DOHH2 (cell line): ENCODE data around the gene MSI1.
A peak's percentile ranks its signal among the peaks of the same experiment; 100 is the strongest.

Experiments
- H3F3A ChIP-seq: fragments of 200-600 bp; sonication (generic), shearing (Covaris generic); 2 replicates; pipeline ENCODE4 v1.6.0; 2016; ENCODE audit warnings: antibody characterized with exemption, mild to moderate bottlenecking; ENCODE audit not compliant: control insufficient read depth, insufficient read depth
- H3K27ac ChIP-seq: fragments of 200-600 bp; sonication (generic); 2 replicates; pipeline ENCODE4 v1.5.1; 2014; ENCODE audit warnings: low read depth, mild to moderate bottlenecking, low read length, moderate library complexity
- H3K27me3 ChIP-seq: fragments of 200-600 bp; sonication (generic); 2 replicates; pipeline ENCODE4 v1.6.1; 2014; ENCODE audit warnings: mild to moderate bottlenecking, low read length, mixed read lengths; ENCODE audit not compliant: control insufficient read depth
- H3K36me3 ChIP-seq: fragments of 200-600 bp; sonication (generic); 2 replicates; pipeline ENCODE4 v1.6.1; 2014; ENCODE audit warnings: mild to moderate bottlenecking, low read length, moderate library complexity, mixed read lengths; ENCODE audit not compliant: control insufficient read depth
- H3K4me1 ChIP-seq: fragments of 200-600 bp; sonication (generic); 2 replicates; pipeline ENCODE4 v1.6.1; 2014; ENCODE audit warnings: mild to moderate bottlenecking, low read length, mixed read lengths; ENCODE audit not compliant: control insufficient read depth
- H3K4me2 ChIP-seq: fragments of 200-600 bp; sonication (generic); 2 replicates; pipeline ENCODE4 v1.6.0; 2014; ENCODE audit warnings: mild to moderate bottlenecking, low read length, moderate library complexity
- H3K4me3 ChIP-seq: fragments of 200-600 bp; sonication (generic); 2 replicates; pipeline ENCODE4 v1.5.1; 2014; ENCODE audit warnings: mild to moderate bottlenecking, low read length, mixed read lengths
- H3K79me2 ChIP-seq: fragments of 200-600 bp; sonication (generic); 2 replicates; pipeline ENCODE4 v1.6.1; 2014; ENCODE audit warnings: mild to moderate bottlenecking, low read length, mixed read lengths; ENCODE audit not compliant: control insufficient read depth
- H3K9me2 ChIP-seq: fragments of 200-600 bp; sonication (generic); replicated peaks from 2 replicates; pipeline ENCODE4 v1.6.1; 2014; ENCODE audit warnings: mild to moderate bottlenecking, low read length, mixed read lengths; ENCODE audit not compliant: control insufficient read depth
- H3K9me3 ChIP-seq: fragments of 200-600 bp; sonication (generic); 2 replicates; pipeline ENCODE4 v1.6.1; 2014; ENCODE audit warnings: antibody characterized with exemption, low read length, mixed read lengths; ENCODE audit not compliant: control insufficient read depth, insufficient read depth
- H4K20me1 ChIP-seq: fragments of 200-600 bp; sonication (generic); 2 replicates; pipeline ENCODE4 v1.6.0; 2014; ENCODE audit warnings: low read depth, mild to moderate bottlenecking, antibody characterized with exemption, low read length, moderate library complexity; ENCODE audit not compliant: control insufficient read depth, insufficient read depth
- CTCF ChIP-seq: fragments of 200-600 bp; sonication (generic); IDR thresholded peaks from one replicate; pipeline ENCODE4 v1.5.1; 2014; ENCODE audit warnings: antibody characterized with exemption, mild to moderate bottlenecking, low read depth, low read length; ENCODE audit not compliant: poor library complexity, severe bottlenecking
- EZH2phosphoT487 ChIP-seq: fragments of 200-600 bp; sonication (generic); IDR thresholded peaks from 2 replicates; pipeline ENCODE4 v1.6.1; 2017; ENCODE audit warnings: borderline replicate concordance, mild to moderate bottlenecking, antibody characterized with exemption, low read length, moderate library complexity, mixed read lengths

The MSI1 gene

GRCh38 chr12:120323772-120324171 is 45.2 kb downstream of the MSI1 start:
- H3K4me2 ChIP-seq, result no peak overlapping the region
- no peaks in the 10 kb centered on the region for H3K9me2 ChIP-seq
- no peak overlapping the region for H3K27ac ChIP-seq
- peaks cover 8% of the 10 kb centered on the region for H3K27me3 ChIP-seq
- H3F3A ChIP-seq, result no peaks in the 10 kb centered on the region
- no peaks in the 10 kb centered on the region for H3K79me2 ChIP-seq
- no peak overlapping the region for H3K4me3 ChIP-seq
- peaks cover 14% of the 10 kb centered on the region for H3K4me1 ChIP-seq
- no peaks in the 10 kb centered on the region for H3K9me3 ChIP-seq
- TF ChIP-seq CTCF (no peak), EZH2phosphoT487 (no peak)
- H3K36me3 ChIP-seq, result no peaks in the 10 kb centered on the region
- H4K20me1 ChIP-seq, result no peaks in the 10 kb centered on the region

GRCh38 chr12:120321382-120322202 is 47.4 kb downstream of the MSI1 start:
- Histone ChIP-seq H3K27ac (no peak overlapping the region), H3K9me2 (no peaks in the 10 kb centered on the region), H4K20me1 (no peaks in the 10 kb centered on the region), H3K36me3 (no peaks in the 10 kb centered on the region), H3F3A (no peaks in the 10 kb centered on the region), H3K4me2 (no peak overlapping the region), H3K4me3 (no peak overlapping the region), H3K27me3 (peaks cover 4% of the 10 kb centered on the region; the same call in 1 of the 2 replicates), H3K4me1 (peaks cover 25% of the 10 kb centered on the region), H3K79me2 (no peaks in the 10 kb centered on the region), H3K9me3 (no peaks in the 10 kb centered on the region)
- TF ChIP-seq EZH2phosphoT487 (no peak), CTCF (no peak)

GRCh38 chr12:120317224-120318105 is 51.5 kb downstream of the MSI1 start:
- no peaks in the 10 kb centered on the region for H3K79me2 ChIP-seq
- peak overlapping the region; percentile 90 for H3K4me2 ChIP-seq
- H3K27ac ChIP-seq, result no peak overlapping the region
- H3F3A ChIP-seq, result no peaks in the 10 kb centered on the region
- H3K27me3 ChIP-seq, result no peaks in the 10 kb centered on the region
- no peaks in the 10 kb centered on the region for H3K9me3 ChIP-seq
- no peaks in the 10 kb centered on the region for H4K20me1 ChIP-seq
- peaks cover 12% of the 10 kb centered on the region for H3K4me1 ChIP-seq
- H3K9me2 ChIP-seq, result no peaks in the 10 kb centered on the region
- H3K36me3 ChIP-seq, result no peaks in the 10 kb centered on the region
- no peak for TF ChIP-seq EZH2phosphoT487
- TF ChIP-seq CTCF, result peak; percentile 78
- H3K4me3 ChIP-seq, result peak overlapping the region; percentile 82
